SIG-M5 treated with dmso at 0.1 percent for 504 hours (cell line): ENCODE results near the gene IFRD2.
"Not testable (repeated sequence)": the region's sequence is repeated elsewhere in the genome, so short reads cannot be mapped to it uniquely, and the experiment has no call there.

Experiments
- DNase-seq: peaks from one replicate; lab custom pipeline; 2025; ENCODE audit not compliant: unreplicated experiment; lab: John Stamatoyannopoulos, UW

IFRD2 gene

DNA sequence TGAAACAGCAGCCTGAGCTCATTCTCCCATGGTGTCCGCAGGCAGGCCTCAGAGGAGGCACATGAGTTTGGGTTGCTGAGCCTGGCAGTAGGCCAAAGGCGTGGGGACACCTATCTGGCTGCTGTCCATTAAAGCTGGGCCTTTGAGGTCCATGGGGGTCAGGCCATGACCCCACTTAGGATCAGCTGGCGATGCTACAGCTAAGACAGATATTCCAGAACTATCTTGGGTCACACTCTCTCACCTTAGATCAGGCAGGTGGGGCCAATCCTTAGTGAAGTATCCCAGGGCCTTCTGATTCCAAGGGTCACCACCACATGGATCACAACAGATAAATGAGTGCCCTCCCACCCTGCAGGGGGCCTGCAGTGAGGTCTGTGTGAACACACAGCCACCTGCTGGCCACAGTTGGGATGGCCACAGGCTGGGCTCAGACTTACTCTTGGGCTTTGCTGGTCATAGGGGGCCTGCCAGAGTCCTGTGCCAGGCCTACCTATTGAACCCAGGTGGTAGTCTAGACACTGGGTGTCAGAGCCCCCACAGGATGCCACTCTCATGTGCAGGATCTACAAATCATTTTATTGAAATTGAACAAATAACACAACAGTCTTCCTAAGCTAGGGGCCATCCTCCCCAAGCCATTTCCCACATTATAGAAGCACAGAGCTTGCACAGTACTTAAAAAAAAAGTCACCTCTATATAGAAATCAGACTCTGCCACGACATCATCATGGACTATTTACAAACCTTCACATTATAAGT lies 32.3 kb upstream of the IFRD2 start:
- peak; percentile 55 for DNase-seq

DNA sequence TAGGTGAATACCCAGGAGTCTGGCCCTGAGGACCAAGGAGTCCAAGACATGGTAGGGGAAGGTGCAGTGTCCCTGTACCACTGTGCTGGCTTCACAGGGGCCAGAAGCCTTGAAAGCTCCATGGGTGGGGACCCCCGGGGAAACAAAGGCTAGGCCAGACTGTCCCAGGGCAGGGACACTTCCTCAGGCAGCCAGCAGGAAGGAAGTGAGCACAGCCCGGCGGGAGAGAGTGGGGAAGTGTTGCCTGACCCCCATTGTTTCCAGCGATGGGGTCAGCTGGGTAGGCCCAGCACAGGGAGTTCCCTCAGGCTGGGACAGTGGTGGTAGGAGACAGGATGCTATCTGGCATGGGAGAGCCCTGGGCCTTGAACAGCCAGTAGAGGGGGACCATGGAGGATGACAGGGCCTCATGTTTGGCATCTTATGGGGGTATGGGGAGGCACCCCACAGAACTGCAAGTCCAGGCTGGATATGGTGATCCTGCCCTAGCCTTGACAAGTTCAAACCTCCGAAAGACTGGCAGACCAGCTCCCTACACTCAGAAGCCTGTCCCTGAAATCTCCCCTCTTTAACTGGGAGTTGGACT lies 31.5 kb upstream of the IFRD2 start:
- DNase-seq, result no peak

GRCh38 chr3:50323092-50323600 lies 30.9 kb upstream of the IFRD2 start:
- DNase-seq, result no peak

DNA sequence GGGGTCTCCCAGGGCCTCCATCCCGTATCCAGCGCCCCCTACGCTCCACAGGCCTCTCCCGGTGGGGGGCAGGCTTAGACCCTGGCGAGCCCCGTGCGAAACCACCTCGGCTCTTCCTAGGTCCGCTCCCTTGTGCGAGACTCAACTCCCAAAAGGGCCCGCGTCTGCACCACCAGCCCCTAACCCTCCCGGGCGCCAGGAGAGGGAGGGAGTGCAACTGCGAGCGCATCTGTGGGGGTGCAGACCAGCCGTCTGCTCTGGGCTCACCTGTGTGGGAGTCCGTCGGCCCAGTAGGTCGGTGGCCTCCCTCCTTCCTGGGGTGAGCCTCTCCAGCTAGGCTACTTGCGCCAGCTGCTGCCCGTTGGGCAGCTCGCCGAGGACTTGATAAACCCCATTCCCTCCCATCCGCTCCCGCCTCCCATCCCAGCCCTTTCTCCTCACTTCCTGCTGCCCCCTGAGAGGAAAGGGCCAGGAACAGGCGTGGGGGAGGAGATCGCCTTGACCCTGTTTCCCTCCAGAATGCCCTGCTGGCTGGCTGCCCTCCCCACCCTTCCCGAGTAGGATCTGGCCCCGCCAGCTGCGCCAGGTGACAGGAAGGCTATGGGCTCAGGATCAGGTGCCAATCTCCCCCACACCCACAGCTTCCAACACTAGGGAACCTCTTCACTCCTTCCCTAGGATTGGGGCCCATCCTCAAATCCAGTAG lies 30.3 kb upstream of the IFRD2 start, which contains the start of gene HYAL2:
Gene HYAL2, minus strand, starts transcription at position 360 of the 706 bp plus-strand sequence. CDS start 2,256 bp downstream, outside the sequence.
- no peak for DNase-seq

GRCh38 chr3:50322115-50322385 lies 29.8 kb upstream of the IFRD2 start:
- no peak for DNase-seq

DNA sequence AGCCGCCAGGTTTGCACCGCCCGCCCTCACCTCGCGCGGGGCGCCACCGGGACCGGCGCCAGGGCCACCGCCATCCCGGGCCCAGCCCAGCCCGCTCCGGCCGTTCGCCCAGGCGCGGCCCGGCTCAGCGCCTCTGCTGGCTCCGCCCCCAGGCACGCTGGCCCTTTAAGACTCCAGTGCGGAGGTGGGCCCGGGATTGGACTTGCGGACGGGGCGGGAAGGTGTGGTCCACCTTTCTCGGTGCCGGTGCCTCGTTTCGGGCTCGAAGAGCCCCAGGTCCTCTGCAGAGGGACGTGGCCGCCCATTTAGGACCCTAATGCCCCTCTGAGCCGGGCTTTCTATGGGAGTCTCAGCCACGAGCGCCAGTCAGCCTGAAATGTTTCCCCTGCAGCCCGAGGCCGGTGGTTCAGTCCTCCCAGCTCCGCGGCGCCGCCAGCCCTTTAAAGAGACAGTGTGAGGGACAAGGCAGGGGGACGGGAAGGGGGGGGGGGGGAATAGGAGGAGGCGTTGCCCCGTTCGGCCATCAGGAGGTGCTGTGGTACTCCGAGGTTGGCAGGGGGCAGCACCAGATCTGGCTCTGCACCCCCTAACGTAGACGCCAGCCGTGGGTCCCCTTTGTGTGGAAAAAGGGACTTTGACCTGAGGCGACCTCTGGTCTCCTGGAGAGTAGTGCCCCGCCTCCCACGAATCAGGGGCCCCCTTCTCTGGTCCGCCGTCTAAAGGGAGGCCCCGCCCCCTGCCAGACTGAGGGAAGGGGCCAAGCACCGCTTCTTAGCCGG lies 29.3 kb upstream of the IFRD2 start:
- DNase-seq, result peak; percentile 84

DNA sequence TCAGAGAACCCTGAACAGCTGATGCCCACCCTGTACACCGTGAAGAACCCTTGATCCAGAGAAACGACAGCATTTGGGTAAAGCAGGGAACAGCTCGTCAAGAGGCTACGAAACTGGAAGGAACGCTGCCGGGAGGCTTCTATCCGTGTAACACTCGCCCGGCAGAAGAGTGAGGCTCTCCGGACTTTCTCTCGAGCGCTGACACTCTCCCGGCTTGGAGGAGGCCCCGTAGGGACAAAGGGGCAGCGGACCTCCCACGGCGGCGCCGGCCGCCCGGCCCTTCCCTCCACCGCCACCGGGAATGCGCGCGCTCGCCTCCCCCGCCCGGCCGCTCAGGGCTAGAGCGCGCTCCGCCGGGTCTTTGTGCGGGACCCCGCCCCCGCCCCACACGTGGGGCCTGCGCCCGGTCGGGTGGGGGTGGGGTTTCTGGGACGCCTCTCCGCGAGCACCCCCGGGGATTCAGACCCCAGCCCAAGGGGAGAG lies 28.7 kb upstream of the IFRD2 start:
- peak; percentile 43 for DNase-seq

DNA sequence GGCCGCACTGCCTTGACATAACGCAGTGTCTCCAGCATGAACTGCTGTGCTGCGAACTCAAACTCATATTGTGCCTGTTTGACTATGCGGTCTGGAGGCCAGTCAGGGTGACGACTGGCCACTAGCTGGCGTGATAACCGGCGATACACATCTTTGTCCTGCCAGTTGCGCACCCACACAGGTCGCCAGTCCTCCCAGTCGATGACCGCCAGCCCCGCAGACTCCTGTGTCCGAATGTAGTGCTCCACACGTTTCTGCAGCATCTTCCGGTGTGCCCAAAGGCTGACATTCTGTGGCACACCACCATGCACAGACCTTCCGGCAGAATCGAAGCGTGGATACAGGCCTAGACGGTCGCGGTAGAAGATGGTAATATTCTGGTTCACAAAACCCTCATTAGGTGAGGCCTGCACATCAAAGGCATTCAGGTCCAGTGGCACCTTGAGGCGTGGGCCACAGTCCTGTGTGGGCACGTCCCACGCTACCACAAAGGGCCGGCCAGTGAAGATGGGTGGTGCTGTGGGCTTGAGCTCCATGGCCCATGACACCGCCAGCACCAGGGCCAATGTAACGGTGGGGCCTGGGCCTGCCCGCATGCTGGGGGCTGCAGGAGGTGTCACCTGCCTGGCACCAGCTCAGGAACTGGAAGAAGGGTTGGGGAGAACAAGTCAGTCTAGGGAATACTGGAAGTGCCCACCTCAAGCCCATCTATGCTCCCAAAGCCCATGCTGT lies 27.8 kb upstream of the IFRD2 start:
- no peak for DNase-seq

DNA sequence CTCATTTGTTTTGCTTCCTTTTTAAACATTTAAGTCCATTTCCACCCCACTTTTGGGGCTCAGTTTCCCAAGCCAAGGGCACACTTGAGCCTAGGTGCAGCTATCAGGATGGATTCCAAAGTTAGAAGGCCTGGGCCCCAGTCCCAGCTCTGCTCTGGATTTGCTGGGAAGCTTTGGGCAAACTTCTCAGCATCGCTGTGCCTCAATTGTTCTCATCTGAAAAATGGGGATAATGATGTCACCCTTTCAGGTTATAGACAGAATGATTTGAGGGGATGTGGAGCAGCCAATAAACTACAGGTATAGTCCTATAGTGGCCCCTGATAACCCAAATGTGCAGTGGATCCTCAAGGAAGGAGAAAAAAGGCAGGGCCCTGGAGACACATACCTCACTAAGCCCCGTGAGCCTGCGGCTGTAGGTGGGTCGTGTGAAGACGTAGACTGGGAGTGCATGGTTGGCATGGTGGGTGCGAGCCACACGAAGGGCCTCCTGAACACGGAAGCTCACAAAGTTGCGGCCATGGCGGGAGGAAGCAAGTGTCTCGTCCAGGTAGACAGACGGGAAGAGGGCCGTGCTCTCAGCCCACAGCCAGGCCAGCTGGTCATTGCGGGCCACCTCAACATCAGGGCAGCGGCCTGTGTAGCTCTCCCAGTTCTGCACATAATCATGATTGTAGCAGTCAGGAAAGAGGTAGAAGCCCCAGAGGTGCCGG lies 27.1 kb upstream of the IFRD2 start:
- DNase-seq, result no peak

DNA sequence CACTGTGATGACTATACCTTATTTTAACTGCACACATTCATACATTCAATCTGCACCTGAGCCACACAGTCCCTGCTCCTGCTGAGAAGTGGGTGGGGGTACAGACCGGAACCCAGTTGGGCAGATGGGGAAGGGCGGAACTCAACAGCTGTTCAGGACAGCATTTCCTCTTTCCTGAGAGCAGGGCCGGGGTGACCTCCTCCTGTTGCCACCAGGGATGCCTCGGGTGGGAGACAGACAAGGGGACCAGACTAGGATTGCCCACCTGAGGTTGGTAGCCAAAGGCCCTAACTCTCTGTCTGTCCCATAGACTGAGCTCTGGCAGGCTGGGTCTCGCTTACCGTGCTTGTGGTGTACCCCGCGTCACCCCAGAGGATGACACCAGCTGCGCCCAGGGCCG lies 26.4 kb upstream of the IFRD2 start:
- no peak for DNase-seq

GRCh38 chr3:50318163-50318562 lies 25.9 kb upstream of the IFRD2 start:
- DNase-seq, result no peak

GRCh38 chr3:50317300-50317699 lies 25.1 kb upstream of the IFRD2 start:
- no peak for DNase-seq

- peak; percentile 46 for DNase-seq
Observed at GRCh38 chr3:50316657-50317242, 24.5 kb upstream of the IFRD2 start.

DNA sequence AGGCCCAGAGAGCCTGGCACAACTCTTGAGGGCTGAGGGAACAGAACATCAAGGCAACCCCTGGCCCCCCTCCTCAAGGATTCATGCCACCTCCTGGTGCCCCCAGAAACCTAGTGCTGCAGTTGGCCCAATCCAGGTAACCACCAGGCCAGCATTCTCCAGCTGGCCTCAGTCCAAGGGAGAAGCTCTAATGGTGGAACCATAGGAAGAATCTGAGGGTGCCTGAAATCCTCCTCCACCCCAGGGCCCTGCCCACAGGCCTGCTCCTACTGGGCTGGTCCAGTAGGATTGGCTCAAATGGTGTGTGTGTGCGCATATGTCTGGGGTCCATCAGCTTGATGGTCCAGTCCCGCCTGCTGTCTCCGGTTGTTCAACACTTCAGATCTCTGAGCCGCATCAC lies 22.6 kb upstream of the IFRD2 start:
- no peak for DNase-seq

- DNase-seq, result no peak
Observed at GRCh38 chr3:50314342-50314741, 22.1 kb upstream of the IFRD2 start.

DNA sequence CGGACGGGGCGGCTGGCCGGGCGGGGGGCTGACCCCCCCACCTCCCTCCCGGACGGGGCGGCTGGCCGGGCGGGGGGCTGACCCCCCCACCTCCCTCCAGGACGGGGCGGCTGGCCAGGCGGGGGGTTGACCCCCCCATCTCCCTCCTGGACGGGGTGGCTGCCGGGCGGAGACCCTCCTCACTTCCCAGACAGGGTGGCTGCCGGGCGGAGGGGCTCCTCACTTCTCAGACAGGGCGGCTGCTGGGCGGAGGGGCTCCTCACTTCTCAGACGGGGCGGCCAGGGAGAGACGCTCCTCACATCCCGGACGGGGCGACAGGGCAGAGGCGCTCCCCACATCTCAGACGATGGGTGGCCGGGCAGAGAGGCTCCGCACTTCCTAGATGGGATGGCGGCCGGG lies 19.8 kb upstream of the IFRD2 start:
- DNase-seq, result not testable (repeated sequence)

GRCh38 chr3:50304601-50305000 lies 12.4 kb upstream of the IFRD2 start:
- DNase-seq, result no peak

DNA sequence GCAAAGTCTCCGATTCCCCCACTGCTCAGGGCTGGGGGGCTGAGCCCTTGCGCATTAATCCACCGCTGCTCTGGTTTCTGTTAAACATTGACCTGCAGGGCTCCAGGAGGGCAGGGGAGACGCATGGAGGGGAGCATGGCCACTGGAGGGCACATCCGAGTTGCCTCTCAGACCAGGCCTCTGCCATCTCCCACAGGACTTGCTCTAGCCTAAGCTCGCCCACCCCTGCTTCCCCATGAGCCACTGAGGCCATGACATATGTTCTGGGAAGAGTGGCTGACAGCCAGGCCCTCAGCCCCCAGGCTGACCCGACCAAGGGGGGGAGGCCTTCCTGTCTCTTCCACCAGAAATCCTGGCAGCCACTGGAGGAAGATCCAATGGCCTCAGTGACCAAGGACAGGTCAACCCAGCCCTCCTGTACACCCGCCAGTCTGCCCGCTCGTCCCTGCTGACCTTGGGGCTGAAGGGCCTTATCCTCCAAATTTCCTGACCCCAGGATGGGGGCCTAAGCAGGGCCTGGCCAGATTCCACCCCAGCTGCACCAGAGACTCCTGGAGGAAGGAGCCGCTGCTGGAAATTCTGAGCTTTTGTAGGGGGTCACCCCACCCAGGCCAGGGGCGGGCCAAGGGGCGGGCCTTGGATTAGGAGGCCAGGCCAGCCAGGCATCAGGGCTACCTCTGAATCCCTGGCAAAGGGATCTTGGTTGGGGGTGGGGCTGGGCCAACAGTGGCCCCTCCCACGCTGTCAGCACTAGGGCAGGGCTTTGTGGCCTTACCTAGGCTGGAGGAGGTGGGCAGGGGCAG lies 11.0 kb upstream of the IFRD2 start, which contains the start of gene HYAL1:
Gene HYAL1, minus strand, starts transcription at position 562 of the 803 bp plus-strand sequence. CDS start 618 bp downstream, outside the sequence.
- DNase-seq, result no peak
